ENCODE data around the gene IQCE. TPM values are rescaled to one million over a fixed set of nuclear protein-coding genes. Genes with fewer than 3 reads are reported as not detected.

The IQCE gene
- total RNA-seq, 6 experiments from 2014 or later = 3.7 to 7.0 (median 4.0) TPM

DNA sequence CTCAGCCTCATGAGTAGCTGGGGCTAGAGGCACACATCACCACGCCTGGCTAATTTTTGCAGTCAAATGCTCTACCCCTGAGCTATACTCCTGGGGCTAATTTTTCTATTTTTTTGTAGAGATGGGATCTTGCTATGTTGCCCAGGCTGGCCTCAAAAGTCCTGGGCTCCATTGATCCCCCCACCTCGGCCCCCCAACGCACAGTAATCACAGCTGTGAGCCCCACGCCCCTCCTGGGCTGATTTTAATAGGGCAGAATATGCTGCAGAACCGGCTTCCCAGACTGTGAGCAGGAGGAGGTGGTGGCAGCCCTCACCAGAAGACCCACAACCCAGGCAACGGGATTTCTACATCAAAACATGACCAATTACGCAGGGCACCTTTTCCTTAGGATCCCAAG lies 18.6 kb upstream of the IQCE start:
- ATAC-seq (no peak), DNase-seq (no peak)
- H3K36me3 ChIP-seq = peaks cover 0 to 43% (median 7%) of the 10 kb centered on the region in 4 donors
- intact Hi-C loops (cut with DNase I) = no loop called here
- no peaks in the 10 kb centered on the region for H3K27me3 ChIP-seq
- H3K4me3 ChIP-seq = no peak overlapping the region
- no peaks in the 10 kb centered on the region for H3K9me3 ChIP-seq
- H3K27ac ChIP-seq = no peak overlapping the region
- TF ChIP-seq, protein P1, sequence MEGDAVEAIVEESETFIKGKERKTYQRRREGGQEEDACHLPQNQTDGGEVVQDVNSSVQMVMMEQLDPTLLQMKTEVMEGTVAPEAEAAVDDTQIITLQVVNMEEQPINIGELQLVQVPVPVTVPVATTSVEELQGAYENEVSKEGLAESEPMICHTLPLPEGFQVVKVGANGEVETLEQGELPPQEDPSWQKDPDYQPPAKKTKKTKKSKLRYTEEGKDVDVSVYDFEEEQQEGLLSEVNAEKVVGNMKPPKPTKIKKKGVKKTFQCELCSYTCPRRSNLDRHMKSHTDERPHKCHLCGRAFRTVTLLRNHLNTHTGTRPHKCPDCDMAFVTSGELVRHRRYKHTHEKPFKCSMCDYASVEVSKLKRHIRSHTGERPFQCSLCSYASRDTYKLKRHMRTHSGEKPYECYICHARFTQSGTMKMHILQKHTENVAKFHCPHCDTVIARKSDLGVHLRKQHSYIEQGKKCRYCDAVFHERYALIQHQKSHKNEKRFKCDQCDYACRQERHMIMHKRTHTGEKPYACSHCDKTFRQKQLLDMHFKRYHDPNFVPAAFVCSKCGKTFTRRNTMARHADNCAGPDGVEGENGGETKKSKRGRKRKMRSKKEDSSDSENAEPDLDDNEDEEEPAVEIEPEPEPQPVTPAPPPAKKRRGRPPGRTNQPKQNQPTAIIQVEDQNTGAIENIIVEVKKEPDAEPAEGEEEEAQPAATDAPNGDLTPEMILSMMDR (IDR thresholded peaks at IDR 0.05) = no peak
- no peak for TF ChIP-seq POLR2A (IDR thresholded peaks at IDR 0.05)
- H3K4me1 ChIP-seq = no peaks in the 10 kb centered on the region
- 96% methylated on average over 4 of the region's 7 CpGs for WGBS (ENCODE audit: insufficient coverage, low coverage, low lambda C conversion rate, missing lambda C conversion rate)

DNA sequence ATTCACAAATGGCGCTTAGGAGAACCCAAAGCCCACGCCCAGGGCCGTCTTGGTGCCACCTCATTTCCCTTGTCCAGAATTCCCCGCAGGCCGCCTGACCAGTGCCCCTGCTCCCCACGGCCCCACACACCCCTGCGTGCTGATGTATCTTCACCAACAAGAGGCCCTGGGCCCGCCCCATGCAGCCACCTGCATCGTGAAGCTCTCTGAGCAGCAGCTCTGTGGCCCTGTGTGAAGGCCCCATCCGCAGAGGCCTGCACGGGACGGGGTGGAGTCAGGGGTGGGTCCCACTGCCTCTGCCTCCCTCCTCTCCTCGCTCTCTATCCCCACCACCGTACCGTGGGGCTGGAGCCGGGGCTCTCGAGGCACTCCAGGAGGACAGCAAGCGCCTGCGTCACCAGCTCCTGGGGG lies 18.1 kb upstream of the IQCE start:
- WGBS (ENCODE audit: insufficient coverage, low coverage, low lambda C conversion rate, missing lambda C conversion rate) = no CpG with 5 or more reads among the region's 19 CpGs
- no peak overlapping the region for H3K4me3 ChIP-seq
- intact Hi-C loops (cut with DNase I) = no loop called here
- no peaks in the 10 kb centered on the region for H3K4me1 ChIP-seq
- DNase-seq (no peak), ATAC-seq (no peak)
- no peaks in the 10 kb centered on the region for H3K9me3 ChIP-seq
- no peaks in the 10 kb centered on the region for H3K27me3 ChIP-seq
- no peak for TF ChIP-seq POLR2A (IDR thresholded peaks at IDR 0.05)
- TF ChIP-seq, protein P1 (IDR thresholded peaks at IDR 0.05) = no peak
- peaks cover 0 to 45% (median 7%) of the 10 kb centered on the region in 4 donors for H3K36me3 ChIP-seq
- no peak overlapping the region for H3K27ac ChIP-seq

DNA sequence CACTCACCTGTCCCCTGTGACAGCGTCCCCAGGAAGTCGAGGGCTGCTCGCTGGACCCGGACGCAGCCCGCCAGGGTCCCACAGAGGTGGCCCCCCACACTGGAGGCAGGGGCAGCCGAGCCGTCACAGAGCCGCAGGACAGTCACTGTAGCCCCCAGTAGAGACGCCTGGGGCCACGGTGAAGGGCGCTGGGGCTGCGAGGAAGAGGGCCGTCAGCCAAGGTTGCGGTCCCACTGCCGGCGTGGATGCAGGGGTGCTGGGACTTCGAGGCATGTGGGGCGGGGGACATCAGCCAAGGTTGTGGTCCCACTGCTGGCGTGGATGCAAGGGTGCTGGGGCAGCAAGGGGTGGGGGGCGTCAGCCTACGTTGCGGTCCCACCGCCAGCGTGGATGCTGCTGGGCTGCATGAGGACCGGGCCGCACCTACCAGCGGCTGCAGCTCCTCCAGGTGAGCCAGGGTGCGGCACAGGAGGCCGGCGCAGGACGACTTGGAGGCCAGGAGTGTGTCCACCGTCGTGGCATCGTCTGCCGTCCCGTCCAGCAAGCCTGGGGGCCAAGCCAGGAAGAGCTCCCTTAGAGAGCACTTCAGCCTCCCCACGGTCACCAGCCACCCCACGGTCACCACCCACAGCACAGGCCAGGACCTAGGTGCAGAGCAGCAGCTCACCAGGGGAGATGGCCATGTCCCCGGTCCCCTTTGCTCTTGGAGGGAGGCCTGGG lies 17.3 kb upstream of the IQCE start:
- peaks cover 0 to 53% (median 7%) of the 10 kb centered on the region in 4 donors for H3K36me3 ChIP-seq

GRCh38 chr7:2542011-2542915 lies 16.5 kb upstream of the IQCE start:
- no peak for DNase-seq
- Histone ChIP-seq H3K27me3 (no peaks in the 10 kb centered on the region), H3K36me3 (peaks cover 0 to 62% (median 7%) of the 10 kb centered on the region in 4 donors), H3K9me3 (no peaks in the 10 kb centered on the region), H3K27ac (no peak overlapping the region), H3K4me3 (no peak overlapping the region), H3K4me1 (no peaks in the 10 kb centered on the region)
- 55% methylated on average over 3 of the region's 25 CpGs for WGBS (ENCODE audit: insufficient coverage, low coverage, low lambda C conversion rate, missing lambda C conversion rate)
- intact Hi-C loops (cut with DNase I) = no loop called here
- TF ChIP-seq POLR2A (IDR thresholded peaks at IDR 0.05) = no peak
- TF ChIP-seq, protein P1 (IDR thresholded peaks at IDR 0.05) = no peak
- no peak for ATAC-seq

More for the DNA sequence above, 17.3 kb upstream of the IQCE start:
- TF ChIP-seq POLR2A (IDR thresholded peaks at IDR 0.05) = no peak
- TF ChIP-seq, protein P1 (IDR thresholded peaks at IDR 0.05) = no peak
- H3K27ac ChIP-seq = no peak overlapping the region
- H3K4me3 ChIP-seq = no peak overlapping the region
- WGBS (ENCODE audit: insufficient coverage, low coverage, low lambda C conversion rate, missing lambda C conversion rate) = 100% methylated on average over 1 of the region's 40 CpGs
- intact Hi-C loops (cut with DNase I) = no loop called here
- DNase-seq (peak in 1 of 3 donors; percentile 25), ATAC-seq (no peak)
- H3K4me1 ChIP-seq = no peaks in the 10 kb centered on the region
- no peaks in the 10 kb centered on the region for H3K9me3 ChIP-seq
- no peaks in the 10 kb centered on the region for H3K27me3 ChIP-seq
